Amniotic stem cell (primary cell): ENCODE measurements around the gene MAP4K2.

Source experiments
- DNase-seq: peaks from one replicate; lab custom pipeline; 2025; lab: John Stamatoyannopoulos, UW

MAP4K2 gene

GRCh38 chr11:64736654-64737053, 66.4 kb downstream of the MAP4K2 start:
- no peak for DNase-seq

DNA sequence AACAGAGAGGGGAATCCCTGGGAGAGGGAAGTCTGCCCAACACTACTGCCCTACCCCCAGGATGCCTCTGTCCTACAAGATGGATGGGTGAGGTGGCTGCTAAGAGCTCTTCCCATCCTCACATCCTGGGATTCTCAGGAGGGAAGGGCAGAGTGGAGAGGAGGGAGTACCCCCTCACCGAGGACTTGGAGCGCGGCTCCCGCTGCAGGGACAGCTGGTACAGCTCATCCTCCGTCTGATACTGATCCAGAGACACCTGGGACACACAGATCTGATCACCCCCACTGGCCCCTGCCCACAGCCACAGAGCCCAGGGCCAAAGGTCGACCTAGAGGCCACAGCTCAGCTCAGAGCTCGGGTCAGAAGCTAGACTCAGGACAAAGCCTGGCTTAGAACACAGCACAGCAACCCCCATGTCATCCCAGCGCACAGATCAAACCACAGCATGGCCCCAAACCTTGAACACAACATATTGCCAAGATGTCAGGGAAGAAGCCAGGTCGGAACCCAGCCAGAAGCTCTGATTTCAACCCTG, 67.2 kb downstream of the MAP4K2 start:
- no peak for DNase-seq
